Stimulated activated naive B cell treated with anti-CD40 and anti-IgM and Interleukin-4, amounts not matched to agents 10 μg/mL and 1 μg/mL and 100 μg/mL, for 72 hours (primary cell): ENCODE results near the gene USP2.

Source experiments
- ATAC-seq, 2 donors: fragments of 150-1000 bp; cut with Tn5 transposase; replicated peaks; 2 replicates each; pipeline ENCODE4 v1.10.0; 2021; ENCODE audit warnings: moderate library complexity in 1 of 2
- DNase-seq: peaks from one replicate; pipeline ENCODE4 v3.0.0; 2021
- H3K27ac Mint-ChIP-seq: one replicate; pipeline ENCODE4 v1.8.0; 2022; ENCODE audit warnings: mild to moderate bottlenecking, mixed read lengths
- H3K27me3 Mint-ChIP-seq, 2 donors: one replicate each; pipeline ENCODE4 v1.8.0; 2022; ENCODE audit warnings: mixed read lengths in 2 of 2
- H3K36me3 Mint-ChIP-seq, 2 donors: one replicate each; pipeline ENCODE4 v1.8.0; 2022; ENCODE audit warnings: mixed read lengths in 2 of 2, mild to moderate bottlenecking in 1 of 2
- H3K4me1 Mint-ChIP-seq, 2 donors: one replicate each; pipeline ENCODE4 v1.8.0; 2022; ENCODE audit warnings: mixed read lengths in 2 of 2, mild to moderate bottlenecking in 1 of 2
- H3K4me3 Mint-ChIP-seq, 2 donors: one replicate each; pipeline ENCODE4 v1.8.0; 2022; ENCODE audit warnings: mild to moderate bottlenecking in 2 of 2, mixed read lengths in 2 of 2, moderate library complexity in 1 of 2
- H3K9me3 Mint-ChIP-seq, 2 donors: one replicate each; pipeline ENCODE4 v1.8.0; 2022; ENCODE audit warnings: mixed read lengths in 2 of 2, mild to moderate bottlenecking in 1 of 2

USP2 gene

GRCh38 chr11:119376197-119376847 is 5.2 kb downstream of the USP2 start:
- H3K9me3 Mint-ChIP-seq = no peaks in the 10 kb centered on the region
- ATAC-seq (no peak), DNase-seq (no peak)
- no peaks in the 10 kb centered on the region for H3K36me3 Mint-ChIP-seq
- H3K4me3 Mint-ChIP-seq = no peak overlapping the region
- H3K27ac Mint-ChIP-seq = no peak overlapping the region
- peaks cover 0 to 8% of the 10 kb centered on the region in 2 donors for H3K4me1 Mint-ChIP-seq
- H3K27me3 Mint-ChIP-seq = peaks cover 5 to 10% of the 10 kb centered on the region in 2 donors

DNA sequence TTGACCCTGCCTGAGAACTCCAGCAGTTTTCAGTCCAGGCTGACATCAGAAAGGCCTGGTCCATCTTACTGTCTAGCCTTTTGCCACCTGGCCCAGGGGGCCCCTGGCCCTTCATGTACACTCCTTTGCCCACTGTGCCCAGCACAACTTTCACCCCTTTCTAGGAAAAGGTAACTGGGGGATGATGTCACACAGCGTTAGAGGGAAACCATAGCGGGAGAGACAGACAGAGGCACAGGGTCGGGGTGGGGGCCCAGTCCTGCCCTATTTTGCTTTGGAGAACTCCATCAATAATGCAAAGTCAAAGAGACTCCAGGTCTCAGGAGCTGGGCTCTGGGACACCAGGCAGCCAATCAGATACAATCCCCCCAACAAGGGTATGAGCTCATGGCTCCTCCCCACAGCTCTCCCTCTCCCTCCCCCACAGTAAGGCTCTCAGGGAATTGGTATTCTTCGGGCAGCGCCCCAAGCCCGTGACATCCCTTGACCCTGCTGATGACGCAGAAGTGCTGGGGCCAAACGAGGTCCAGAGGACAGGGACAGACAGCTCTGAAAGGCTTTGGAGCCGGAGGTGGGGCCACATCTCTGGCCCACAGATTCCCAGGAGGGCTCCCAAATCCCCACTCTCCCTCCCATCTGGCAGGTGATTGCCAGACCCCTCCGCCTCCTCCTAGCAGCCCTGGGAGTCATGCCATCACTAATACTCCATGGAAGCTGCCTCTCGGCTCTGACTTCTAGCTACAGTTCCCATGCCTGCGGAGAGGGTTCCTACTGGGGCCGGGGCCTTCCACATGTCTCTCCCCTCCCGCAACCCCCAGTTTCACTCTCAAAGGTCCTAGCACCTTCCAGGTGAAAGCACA is 5.9 kb downstream of the USP2 start:
- ATAC-seq (no peak), DNase-seq (no peak)
- Mint-ChIP-seq H3K27ac (no peak overlapping the region), H3K36me3 (no peaks in the 10 kb centered on the region), H3K4me1 (peaks cover 0 to 4% of the 10 kb centered on the region in 2 donors), H3K9me3 (no peaks in the 10 kb centered on the region), H3K4me3 (no peak overlapping the region), H3K27me3 (peaks cover 7 to 17% of the 10 kb centered on the region in 2 donors)

DNA sequence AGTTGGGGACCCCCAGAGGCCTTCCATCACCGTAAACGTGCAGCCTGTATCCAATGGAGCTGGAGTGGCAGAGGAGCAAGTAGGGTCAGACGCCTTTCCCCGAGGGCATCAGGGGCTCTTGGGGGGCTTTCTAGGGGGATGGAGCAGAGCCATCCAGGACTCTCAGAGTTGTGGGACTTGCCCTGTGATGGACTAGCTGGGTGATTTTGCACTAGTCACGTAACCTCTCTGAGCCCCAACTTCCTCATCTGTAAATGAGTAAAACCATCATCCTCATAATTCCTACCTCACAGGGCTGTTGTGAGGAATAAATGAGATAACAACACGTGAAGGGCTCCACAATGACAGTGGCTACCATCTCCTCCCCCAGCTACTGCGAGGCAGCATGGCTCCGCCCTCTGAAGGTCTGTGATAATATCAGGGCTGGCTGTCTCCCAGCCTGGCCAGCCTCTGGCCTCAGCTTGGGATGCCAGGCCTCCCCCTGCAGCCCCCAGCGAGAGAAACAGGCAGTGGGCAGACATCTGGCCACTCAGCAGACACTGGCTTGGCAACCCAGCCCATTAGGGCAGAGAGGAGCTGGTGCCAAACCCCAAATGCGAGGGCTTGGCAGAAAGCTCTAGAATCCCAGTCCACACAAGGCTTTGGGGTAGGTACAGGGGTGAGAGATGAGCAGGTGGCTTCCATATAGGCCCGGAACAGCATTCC is 6.7 kb downstream of the USP2 start:
- H3K27me3 Mint-ChIP-seq = peaks cover 14 to 25% of the 10 kb centered on the region in 2 donors
- H3K4me3 Mint-ChIP-seq = no peak overlapping the region
- peaks cover 0 to 4% of the 10 kb centered on the region in 2 donors for H3K4me1 Mint-ChIP-seq
- H3K27ac Mint-ChIP-seq = no peak overlapping the region
- no peaks in the 10 kb centered on the region for H3K36me3 Mint-ChIP-seq
- ATAC-seq = peak in 1 of 2 donors; percentile 19
- DNase-seq = no peak
- H3K9me3 Mint-ChIP-seq = no peaks in the 10 kb centered on the region

DNA sequence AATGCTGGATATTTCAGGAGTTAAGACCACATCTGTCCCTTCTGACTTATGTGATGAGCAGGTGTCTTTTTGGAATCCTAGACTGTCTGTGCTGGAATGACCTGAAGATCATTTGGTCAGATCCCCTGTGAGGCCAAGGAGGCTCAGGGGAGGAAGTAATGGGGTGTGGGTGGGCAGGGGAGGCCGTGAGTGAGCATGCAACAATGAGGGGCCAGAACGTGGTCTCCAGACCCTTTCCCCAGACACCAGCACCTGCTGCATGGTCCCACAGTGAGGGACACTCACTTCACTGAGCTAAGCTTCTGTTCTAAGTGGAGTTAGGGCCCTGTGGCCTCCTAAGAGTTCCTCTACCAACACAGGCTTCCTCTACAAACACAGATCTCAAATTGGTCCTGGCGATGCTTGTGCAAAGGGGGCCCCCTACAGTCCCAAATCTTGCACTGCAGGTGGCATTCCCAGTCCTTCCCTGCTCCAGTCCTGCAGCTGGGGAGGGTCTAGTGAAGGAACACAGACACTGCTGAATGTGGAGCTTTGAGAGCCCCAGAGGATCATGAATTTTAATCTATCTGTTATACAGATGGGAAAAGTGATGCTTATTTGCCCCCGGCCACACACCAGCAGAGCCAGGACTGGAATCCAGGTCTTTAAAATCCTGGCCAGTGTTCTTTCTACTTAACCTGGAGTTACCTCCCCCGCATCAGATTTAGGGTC is 7.4 kb downstream of the USP2 start:
- DNase-seq = no peak
- no peaks in the 10 kb centered on the region for H3K9me3 Mint-ChIP-seq
- H3K4me3 Mint-ChIP-seq = no peak overlapping the region
- no peaks in the 10 kb centered on the region for H3K36me3 Mint-ChIP-seq
- H3K27ac Mint-ChIP-seq = no peak overlapping the region
- peaks cover 0 to 4% of the 10 kb centered on the region in 2 donors for H3K4me1 Mint-ChIP-seq
- ATAC-seq = peak; percentile 56 to 57
- peaks cover 19 to 32% of the 10 kb centered on the region in 2 donors for H3K27me3 Mint-ChIP-seq

- DNase-seq = no peak
- Mint-ChIP-seq H3K27ac (no peak overlapping the region), H3K9me3 (no peaks in the 10 kb centered on the region), H3K36me3 (no peaks in the 10 kb centered on the region), H3K4me1 (peaks cover 0 to 4% of the 10 kb centered on the region in 2 donors), H3K27me3 (peaks cover 22 to 36% of the 10 kb centered on the region in 2 donors), H3K4me3 (no peak overlapping the region)
- no peak for ATAC-seq
These were observed 8.2 kb downstream of the USP2 start for GRCh38 chr11:119373059-119373920.

GRCh38 chr11:119372260-119373058 is 9.0 kb downstream of the USP2 start:
- H3K4me3 Mint-ChIP-seq = no peak overlapping the region
- no peaks in the 10 kb centered on the region for H3K36me3 Mint-ChIP-seq
- H3K4me1 Mint-ChIP-seq = peaks cover 0 to 4% of the 10 kb centered on the region in 2 donors
- no peak overlapping the region for H3K27ac Mint-ChIP-seq
- H3K27me3 Mint-ChIP-seq = peaks cover 30 to 45% of the 10 kb centered on the region in 2 donors
- no peak for DNase-seq
- no peaks in the 10 kb centered on the region for H3K9me3 Mint-ChIP-seq
- ATAC-seq = no peak

- peaks cover 37 to 51% of the 10 kb centered on the region in 2 donors for H3K27me3 Mint-ChIP-seq
- H3K4me3 Mint-ChIP-seq = no peak overlapping the region
- no peaks in the 10 kb centered on the region for H3K9me3 Mint-ChIP-seq
- ATAC-seq = peak in 1 of 2 donors; percentile 36
- H3K27ac Mint-ChIP-seq = no peak overlapping the region
- H3K36me3 Mint-ChIP-seq = no peaks in the 10 kb centered on the region
- H3K4me1 Mint-ChIP-seq = peaks cover 0 to 4% of the 10 kb centered on the region in 2 donors
- DNase-seq = no peak
These were observed 9.7 kb downstream of the USP2 start for GRCh38 chr11:119371778-119372182.

- Mint-ChIP-seq H3K4me1 (peaks cover 0 to 4% of the 10 kb centered on the region in 2 donors), H3K4me3 (no peak overlapping the region), H3K9me3 (no peaks in the 10 kb centered on the region), H3K36me3 (no peaks in the 10 kb centered on the region), H3K27me3 (peaks cover 43 to 58% of the 10 kb centered on the region in 2 donors), H3K27ac (no peak overlapping the region)
- DNase-seq = no peak
- ATAC-seq = no peak
These were observed 10.4 kb downstream of the USP2 start for GRCh38 chr11:119371067-119371601.

DNA sequence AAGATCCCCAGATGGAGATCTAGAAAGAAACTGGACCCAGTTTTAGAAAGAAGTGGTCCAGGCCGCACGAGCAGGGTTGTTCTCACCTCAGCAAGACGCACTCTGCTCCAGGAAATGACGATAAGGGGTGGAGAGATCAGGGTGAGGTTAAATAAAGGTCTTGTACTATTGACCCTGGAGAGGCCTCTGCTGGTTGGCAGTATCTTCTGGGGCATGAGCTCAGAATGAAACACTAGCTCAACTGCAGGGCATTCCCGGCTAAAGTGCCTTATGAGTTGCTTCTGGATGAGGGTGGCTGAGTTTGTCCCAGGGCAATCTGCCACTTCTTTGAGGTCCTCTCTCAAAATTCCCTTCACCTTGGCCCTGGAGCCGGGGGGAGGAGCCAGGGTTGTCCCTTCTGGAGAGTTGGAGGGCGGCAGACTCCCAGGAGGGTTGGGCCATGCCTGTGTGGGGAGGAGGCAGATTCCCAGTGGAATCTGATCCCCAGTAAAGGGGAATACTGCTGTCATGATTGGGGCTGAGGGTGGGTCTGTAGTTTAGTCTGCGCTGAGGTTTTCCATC is 10.9 kb downstream of the USP2 start:
- no peaks in the 10 kb centered on the region for H3K9me3 Mint-ChIP-seq
- no peaks in the 10 kb centered on the region for H3K36me3 Mint-ChIP-seq
- peaks cover 0 to 4% of the 10 kb centered on the region in 2 donors for H3K4me1 Mint-ChIP-seq
- no peak overlapping the region for H3K27ac Mint-ChIP-seq
- no peak for DNase-seq
- ATAC-seq = no peak
- no peak overlapping the region for H3K4me3 Mint-ChIP-seq
- H3K27me3 Mint-ChIP-seq = peaks cover 45 to 64% of the 10 kb centered on the region in 2 donors

- Mint-ChIP-seq H3K27me3 (peaks cover 57 to 76% of the 10 kb centered on the region in 2 donors), H3K36me3 (peaks cover 0 to 6% of the 10 kb centered on the region in 2 donors), H3K4me1 (peaks cover 7 to 9% of the 10 kb centered on the region in 2 donors), H3K4me3 (no peak overlapping the region), H3K9me3 (peaks cover 0 to 2% of the 10 kb centered on the region in 2 donors), H3K27ac (no peak overlapping the region)
- ATAC-seq = no peak
- no peak for DNase-seq
These were observed 12.2 kb downstream of the USP2 start for GRCh38 chr11:119369132-119369925.

DNA sequence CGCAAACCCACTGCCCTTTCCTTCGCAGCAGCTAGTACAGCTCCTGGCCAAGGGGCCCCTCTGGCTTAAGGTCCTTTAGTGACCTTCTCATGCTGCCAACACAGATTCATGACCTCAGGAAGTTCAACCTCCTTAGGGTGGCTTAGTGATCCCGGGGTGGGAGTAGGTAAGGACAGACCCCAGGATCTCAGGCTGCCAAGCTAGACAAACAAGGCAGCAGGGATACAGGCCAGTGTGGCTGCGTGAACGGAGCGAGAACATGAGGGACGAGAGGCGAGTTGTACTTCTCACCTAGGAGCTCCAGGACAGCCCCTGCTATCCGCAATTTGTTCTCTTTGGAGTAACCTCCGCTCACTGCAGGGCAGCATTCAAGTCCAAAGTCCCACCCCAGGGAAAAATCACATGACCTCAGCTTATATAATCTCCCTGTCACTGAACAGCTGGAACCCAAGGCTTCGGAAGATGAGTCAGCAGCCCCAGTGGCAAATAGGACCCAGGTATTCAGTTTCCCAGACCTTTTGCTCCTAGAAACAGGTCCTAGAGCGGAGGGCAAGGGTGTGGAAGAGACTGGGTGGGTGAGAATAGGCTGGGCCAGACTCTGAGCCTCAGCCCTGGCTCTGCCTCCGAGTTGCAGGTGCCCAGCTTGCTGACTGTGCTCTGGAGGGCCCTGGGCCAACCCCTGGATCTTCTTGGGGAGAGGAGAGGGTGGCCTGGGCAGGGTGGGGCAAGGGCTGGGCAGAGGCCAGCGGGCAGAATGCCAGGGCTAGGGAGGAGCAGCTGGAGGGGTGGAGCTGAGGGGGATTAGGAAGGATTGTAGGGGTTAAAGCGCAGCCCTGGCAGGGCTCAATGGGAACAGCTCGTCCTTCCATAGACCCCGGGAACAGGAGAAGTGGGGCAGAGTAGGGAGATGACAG is 13.1 kb downstream of the USP2 start:
- Mint-ChIP-seq H3K27me3 (peaks cover 59 to 79% of the 10 kb centered on the region in 2 donors), H3K36me3 (peaks cover 0 to 6% of the 10 kb centered on the region in 2 donors), H3K27ac (no peak overlapping the region), H3K9me3 (peaks cover 0 to 2% of the 10 kb centered on the region in 2 donors), H3K4me3 (no peak overlapping the region), H3K4me1 (peaks cover 9 to 12% of the 10 kb centered on the region in 2 donors)
- ATAC-seq (no peak), DNase-seq (no peak)
